HG03175 (cell line): Measurements from ENCODE around the gene LRG1.
"Not testable (repeated sequence)": the region's sequence is repeated elsewhere in the genome, so short reads cannot be mapped to it uniquely, and the experiment has no call there.

Experiments
- ATAC-seq: cut with Tn5 transposase; IDR thresholded peaks from one replicate; pipeline ENCODE4 v1.9.1; 2021; ENCODE audit warnings: mild to moderate bottlenecking, moderate library complexity; ENCODE audit not compliant: unreplicated experiment

The LRG1 gene

DNA sequence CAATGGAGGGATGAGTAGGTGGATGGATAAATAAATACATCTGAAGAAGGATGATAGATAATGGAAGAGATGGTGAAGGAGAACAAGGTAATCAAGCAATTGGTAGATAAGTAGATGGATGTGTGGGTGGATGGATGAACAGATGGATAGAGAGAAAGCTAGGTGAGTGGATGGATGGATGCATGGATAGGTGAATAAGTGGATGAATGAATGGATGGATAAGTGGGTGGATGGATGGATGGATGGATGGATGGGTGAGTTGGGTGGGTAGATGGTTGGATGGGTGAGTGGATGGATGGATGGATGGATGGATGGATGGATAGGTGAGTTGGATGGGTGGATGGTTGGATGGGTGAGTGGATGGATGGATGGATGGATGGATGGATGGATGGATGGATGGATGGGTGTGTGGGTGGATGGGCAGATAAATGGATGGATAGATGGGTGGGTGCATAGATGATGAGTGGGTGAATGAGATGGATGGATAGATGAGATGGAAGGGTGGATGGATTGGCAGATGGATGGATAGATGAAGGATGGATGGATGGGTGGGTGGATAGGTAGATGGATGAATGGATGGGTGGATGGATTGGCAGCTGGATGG lies 13.4 kb upstream of the LRG1 start:
- no peak for ATAC-seq

DNA sequence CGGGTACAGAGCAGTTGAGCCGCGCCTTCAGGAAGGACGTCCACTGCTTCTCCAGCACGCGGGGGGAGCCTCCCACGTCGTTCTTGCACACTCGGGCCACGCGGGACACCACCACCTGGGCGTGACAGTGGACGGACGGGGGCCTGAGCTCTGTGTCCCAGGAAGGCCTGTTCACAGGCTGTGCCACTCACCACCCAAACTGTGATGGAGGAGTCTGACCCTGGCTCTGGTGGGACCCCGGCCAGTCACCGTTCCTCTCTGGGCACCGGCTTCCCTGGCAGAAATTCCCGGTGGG lies 12.6 kb upstream of the LRG1 start:
- no peak for ATAC-seq

DNA sequence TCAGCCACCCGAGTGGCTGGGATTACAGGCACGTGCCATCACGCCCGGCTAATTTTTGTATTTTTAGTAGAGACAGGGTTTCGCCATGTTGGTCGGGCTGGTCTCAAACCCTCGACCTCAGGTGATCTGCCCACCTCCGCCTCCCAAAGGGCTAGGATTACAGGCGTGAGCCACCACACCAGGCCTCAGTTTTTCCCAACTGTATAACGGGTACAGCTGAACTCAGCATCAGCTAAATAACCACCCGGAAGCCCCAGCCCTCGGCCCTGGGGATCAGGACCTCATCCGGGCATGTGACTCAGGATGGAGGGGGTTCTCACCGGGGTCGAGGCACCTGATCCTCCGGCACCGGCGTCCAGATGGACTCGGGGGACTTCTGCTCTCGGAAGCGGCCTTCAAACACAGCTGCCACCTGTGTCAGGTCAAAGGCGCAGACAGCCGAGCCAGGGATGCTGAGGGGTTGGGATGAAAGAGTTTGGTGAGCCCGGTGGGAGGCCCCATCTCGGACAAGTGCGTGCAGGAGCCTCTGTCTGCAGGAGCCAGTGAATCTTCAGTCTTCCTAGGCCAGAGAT lies 10.7 kb upstream of the LRG1 start:
- no peak for ATAC-seq

DNA sequence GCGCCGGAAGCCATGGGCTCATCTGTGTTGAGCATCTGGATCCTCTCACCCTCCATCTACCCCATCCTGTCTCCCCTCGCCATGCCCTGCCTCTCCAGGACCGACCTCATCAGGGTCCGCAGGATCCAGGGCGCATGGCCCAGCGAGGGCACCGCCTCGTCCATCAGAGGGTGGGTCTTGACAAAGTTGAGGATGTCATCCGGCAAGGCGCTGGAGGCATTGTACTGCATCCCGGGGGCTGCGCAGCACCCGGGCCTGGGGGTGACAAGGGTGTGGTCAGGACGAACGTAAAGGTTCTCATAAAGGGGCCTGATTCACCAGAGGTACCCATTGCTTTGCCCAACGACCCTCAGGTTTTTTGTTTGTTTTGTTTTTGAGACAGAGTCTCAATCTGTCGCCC lies 10.2 kb upstream of the LRG1 start:
- no peak for ATAC-seq

DNA sequence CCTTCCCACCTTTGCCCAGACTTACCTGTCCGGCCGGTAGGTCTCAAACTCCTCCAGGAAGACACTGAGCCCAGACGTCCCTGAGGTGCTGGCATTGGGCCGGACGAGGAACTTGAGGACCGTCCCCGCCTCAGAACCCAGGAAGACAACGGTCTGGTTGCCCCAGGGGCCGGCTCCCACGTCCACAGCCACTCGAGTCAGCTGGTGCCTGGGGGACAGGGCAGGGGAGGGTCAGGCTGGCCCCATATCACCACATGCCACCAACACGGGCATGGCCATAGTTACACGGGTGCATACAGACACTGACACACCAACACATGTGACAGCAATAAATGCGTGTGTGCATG lies 8.4 kb upstream of the LRG1 start:
- no peak for ATAC-seq

DNA sequence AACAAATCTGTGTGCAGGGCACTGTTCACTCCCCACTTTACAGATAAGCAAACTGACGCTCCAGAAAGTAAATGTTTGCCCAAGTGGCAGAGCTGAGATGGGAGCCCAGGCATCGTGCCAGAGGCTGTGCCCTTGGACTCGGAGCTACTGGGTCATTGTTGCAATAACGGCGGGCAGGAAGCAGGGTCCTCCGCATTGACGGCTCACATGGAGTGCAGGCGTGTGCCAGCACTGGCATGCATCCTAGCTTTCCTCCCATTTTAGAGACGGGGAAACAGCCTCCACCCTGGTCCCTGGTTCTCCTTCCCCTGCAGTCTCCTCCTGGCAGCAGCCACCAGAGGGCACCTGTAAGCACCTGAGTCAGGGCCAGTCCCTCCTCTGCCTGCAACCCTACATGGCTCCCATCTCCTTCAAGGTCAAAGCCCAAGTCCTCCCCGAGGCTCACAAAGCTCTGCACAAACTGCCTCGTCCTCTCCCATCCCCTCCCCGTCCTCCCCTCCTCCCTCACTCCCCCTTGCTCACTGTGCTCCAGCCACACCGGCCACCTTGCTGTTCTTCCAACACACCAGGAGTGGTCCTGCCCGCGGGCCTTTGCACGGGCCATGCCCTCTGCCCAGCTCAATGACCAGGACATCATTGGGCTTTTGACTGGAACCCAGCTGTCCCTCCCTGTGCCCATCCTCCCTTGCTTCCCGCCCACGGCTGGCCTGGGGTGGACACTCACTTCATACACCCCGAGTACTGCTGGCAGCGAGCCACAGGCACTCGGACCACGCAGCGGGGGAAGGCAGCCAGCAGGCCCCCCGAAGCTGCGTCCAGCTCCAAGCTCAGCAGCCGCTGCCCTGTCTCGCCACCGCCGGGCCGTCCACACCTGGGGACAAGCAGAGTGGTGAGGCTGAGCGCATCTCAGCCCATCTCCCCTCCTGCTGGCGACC lies 7.7 kb upstream of the LRG1 start:
- no peak for ATAC-seq

DNA sequence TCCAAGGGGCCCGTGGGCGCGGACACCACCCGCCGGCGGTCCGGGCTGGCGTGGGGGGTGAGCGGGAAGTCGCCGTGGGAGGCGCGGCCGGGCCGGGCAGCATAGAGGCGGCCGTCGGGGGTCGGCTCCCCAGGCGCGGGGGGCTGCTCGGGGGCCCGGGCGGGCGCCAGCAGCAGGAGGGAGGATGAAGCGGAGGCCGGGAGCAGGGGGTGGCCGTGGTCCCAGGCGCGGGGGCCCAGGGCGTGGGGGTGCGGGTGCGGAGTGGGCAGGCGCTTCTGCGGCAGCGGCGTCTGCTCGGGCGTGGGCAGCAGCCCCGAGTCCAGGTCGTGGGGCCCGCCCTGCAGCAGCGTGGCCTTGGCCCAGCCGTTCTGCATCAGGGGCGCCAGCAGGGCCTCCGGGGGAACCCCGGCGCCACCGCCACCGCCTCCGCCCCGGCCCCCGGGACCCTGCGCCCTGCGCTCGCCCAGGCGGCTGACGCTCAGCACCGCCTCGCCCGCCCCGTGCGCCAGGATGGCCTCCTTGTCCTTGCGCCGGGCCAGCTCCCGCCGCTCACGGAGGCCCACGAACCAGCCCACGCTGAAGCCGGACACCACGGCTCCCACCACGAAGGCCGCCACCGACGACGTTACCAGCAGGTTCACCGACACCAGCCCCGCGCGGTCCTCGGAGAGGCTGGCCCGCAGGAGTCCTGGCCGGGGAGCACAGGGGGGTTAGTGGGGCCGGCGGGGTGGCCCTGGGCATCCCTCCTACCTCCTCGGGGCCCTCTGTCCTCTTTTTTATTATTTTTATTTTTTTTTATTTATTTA lies 4.2 kb upstream of the LRG1 start:
- ATAC-seq: no peak

DNA sequence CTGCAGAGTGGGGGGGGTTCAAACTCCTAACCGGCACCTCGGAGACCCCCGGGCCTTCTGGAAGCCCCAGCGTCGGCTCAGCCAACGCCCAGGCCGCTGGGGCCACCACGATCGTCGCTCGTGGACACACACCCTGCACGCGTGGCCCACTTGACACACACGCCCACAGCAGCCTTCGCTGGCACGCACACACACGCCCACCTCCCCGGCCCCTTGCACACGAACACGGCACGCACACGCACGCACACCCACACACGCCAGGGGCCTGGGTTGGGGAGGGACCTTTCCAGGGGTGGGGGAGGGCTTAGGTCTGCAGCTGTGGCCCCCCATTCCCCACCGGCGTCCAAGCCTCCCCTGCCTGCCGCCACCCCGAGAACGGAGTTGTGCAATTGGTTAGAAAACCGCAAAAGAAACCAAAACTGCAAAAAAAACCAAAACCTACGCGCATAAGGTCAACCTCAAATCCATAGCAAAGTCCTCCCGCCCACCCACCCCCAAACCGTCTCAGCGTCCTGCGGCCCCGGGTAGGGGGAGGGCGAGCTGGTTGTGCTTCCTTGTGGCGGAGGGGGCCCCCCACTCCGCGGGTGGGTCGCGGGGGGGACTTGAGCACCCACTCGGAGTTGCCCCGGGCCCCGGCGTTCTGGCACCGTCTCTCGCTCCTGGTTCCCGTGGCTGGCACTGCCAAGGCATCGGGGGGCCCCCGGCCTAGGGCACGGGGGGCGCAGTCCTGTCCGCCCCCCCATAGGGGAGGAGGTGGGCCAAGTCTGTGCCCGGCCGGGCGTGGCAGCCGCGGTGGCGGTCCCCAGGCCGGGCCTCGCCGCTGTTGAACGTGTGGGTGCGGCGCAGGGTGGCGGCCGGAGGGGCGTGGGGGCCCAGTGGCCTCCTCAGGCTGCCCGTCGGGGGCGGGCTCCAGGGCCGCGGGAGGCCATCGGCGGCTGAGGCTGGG lies 3.3 kb upstream of the LRG1 start:
- ATAC-seq: no peak

DNA sequence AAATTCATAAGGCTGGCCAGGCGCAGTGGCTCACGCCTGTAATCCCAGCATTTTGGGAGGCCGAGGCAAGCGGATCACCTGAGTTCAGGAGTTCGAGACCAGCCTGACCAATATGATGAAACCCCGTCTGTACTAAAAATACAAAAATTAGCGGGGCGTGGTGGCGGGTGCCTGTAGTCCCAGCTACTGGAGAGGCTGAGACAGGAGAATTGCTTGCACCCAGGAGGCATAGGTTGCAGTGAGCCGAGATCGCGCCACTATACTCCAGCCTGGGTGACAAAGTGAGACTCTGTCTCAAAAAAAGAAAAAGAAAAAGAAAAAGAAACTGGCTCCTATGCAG lies 1.9 kb upstream of the LRG1 start:
- ATAC-seq: not testable (repeated sequence)

DNA sequence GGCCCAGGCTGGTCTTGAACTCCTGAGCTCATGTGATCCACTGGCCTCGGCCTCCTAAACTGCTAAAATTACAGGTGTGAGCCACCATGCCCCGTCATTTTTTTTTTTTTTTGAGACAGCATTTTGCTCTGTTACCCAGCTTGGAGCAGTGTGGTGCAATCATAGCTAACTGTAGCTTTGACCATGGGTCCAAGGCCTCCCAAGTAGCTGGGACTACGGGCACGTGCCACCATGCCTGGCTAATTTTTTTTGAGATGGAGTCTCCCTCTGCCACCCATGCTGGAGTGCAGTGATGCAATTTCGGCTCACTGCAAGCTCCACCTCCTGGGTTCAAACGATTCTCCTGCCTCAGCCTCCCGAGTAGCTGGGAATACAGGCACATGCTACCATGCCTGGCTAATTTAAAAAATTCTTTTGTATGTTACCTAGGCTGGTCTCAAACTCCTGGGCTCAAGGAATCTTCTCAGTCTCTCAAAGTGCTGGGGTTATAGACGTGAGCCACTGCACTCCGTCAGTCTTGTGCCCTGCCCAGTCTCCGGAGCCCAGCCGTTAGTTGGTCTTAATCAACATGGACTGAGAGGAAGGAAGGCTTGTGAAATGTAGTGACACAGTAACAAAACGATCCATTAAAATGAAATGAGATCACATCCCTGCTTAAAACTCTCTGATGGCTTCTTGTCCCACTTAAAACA lies 1.4 kb upstream of the LRG1 start:
- no peak for ATAC-seq

DNA sequence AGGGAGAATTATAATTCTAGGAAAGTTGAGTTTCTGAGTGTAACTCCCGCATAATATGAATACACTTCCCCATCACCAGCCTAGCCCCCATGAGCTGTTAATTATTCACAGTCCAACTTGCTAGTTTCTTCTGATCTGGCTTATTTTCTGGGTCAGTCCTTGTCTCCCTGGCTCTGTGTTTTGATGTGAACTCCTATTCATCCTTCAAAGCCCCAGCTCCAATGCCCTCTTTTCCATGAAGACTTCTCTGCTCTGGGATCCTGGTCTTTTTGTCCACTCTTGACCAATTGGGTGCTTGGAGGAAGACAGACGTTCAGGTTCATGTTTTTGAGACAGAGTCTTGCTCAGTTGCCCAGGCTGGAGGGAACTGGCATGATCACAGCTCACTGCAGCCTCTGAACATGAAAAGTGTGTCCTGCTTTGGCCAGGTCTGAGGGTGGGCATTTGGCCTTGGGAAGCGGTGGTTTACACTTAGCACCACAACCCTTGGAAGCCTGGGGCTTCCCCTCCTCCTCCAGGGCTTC lies 605 bp downstream of the LRG1 start:
- no peak for ATAC-seq

DNA sequence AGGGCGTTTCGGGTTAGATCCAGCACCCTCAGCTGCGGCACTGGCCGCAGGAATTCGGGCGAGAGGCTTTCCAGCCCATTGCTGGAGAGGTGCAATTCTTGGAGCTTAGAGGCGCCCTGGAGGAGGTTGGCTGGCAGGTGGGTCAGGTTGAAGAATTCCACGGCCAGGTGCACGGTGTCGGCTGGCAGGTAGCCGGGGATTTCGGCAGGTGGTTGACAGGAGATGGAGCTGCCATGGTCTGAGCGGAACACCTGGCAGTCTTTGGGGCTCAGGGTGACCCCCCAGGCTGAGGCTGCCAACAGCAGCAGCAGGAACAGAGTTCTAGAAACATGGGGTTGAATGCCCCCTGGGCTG lies 1.3 kb downstream of the LRG1 start:
- no peak for ATAC-seq

DNA sequence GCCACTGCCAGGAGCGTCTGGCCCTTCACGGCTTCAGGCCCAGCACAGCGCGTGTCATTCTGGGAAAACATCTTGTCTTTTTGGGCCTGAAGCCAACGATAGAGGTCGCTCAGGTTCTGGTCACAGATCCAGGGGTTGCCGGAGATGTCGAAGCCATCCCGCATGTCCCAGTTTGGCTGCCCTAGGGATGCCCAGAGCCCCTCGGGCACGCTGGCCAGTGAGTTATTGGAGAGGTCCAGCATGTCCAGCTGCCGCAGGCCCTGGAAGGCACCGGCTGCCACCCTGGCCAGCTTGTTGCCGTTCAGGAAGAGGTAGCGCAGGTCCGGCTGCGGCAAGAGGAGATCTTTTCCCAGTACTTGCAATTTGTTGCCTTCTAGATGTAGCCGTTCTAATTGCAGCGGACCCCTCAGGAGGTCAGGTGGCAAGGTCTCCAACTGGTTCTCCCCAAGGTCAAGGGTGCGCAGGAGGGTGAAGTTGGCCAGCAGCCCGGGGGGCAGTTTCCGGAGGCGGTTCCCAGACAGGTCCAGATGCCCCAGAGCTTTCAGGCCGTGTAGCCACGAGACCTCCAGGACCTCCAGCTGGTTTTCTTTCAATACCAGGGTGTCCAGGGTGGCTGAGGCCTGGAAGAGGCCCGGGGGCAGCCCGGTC lies 1.8 kb downstream of the LRG1 start:
- no peak for ATAC-seq

DNA sequence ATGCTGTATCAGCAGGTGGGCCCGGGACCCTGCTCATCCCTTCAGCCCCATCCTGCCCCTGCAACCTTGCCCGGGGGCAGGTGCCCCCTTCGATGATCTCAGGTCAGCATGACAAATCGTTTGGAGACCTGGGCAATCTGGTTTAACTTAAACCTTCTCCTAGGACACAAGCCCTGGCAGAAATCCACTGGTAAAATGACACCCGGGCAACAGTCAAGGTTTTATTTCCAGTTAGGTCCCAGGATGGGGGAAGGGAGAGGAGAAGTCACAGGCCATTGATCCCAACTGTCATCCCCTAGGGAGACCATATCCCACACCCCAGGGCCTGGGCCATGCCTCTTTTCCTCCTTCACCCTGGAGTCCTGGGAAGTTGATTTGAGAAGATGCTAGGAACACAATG lies 3.0 kb downstream of the LRG1 start:
- ATAC-seq: no peak

DNA sequence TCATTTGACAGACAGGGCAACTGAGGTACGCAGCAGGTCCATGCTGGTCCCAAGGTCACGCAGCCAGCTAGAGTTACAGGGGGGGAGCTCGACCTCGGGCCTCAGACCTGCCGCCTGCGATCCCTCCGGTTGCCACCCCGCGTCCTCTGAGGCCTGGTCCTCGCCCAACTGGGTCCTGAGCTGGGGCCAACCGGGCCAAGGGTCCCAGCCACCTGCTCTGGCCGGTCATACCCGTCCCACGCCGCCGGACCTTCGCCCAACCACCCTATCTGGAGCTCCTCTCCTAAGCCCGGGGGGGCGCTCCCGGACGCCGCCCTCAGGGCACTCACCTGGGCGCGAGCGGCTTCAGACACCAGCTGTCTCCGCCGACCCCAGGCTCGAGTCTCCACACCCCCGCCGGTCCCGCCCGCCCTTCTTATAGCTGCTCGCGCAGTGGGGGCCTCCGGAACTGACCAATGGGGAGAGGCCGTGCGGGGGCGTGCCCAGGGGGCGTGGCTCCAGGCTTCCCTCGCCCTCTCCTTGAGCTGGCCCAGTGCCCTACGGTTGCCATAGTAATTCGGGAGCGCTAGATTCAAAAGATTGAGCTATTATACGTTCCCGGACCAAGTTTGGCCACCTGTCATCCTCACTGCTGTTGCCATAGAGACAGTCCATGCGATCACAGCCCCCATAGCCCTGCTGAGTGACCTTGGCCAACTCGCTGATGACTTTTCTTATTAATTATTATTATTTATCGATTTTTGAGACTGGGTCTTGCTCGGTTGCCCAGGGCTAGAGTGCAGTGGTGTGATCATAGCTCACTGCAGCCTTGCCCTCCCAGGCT lies 4.8 kb downstream of the LRG1 start, which contains the start of gene PLIN5:
Gene PLIN5 (minus strand): TSS at position 389 of the 823 bp plus-strand sequence. CDS start 1,150 bp downstream, outside the sequence.
- no peak for ATAC-seq

DNA sequence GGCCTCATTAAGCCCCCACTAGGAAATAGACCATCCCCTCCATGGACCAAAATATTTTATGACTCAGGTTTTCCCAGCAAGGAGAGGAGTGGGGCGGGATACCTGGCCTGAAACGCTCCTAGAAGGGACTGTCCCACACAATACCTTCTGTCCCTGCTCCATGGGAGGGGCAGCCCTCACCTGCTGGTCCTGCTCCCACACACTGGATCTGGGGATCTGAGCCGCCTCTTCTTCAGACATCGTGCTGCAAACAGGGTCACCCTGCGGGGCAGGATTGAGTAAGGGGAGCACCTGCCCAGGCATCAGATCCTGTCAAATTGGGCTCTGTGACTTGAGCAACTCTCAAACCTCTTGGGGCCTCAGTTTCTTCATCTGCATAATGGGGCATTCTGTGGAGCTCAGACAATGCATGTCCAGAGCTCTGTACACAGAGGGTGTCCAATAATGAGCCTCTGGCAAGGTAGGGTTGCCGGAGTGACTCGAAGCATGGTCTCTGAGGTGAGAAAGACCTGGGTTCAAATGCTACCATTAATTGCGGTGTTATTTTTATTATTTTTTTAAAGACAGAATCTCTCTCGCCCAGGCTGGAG lies 5.9 kb downstream of the LRG1 start:
- no peak for ATAC-seq

DNA sequence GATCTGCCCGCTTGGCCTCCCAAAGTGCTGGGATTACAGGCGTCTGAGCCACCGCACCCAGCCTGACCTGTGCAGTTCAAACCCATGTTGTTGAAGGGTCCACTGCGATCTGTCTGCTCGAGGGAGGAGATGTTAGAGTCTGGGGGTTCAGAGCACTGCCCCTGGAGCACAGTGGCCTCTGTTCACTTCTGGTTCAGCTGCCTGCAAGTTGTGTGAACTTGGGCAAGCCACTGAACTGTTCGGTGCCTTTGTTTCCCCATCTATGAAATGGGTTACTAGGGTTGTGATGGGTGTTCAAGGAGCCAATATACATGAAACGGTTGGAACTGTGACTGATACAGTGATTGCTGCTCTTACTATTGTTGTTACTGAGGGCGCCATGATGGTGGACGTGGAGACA lies 6.5 kb downstream of the LRG1 start:
- ATAC-seq: no peak

DNA sequence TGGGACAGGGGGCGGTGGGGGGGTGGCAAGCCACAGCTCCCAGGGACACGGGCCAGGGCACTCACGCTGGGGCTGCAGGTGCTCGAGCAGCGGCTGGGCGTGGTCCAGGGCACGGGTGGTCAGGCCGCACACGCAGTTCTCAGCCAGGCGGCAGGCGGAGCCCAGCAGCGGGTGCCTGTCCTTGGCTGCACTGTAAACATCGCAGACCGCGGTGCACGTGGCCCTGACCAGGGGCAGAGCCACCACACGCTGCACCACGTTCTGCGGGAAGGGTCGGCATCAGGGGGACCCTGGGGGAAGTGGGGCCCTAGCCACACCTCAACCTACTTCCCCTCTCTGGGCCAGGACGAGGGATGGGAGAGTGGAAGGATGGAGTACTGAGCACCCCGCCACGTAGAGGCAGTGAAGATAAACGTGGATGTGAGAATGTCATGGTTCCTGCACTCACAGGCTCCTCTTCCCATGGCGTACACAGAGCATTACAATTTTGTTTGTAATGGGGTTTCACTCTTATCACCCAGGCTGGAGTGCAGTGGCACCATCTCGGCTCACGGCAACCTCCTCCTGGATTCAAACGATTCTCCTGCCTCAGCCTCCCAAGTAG lies 8.2 kb downstream of the LRG1 start:
- ATAC-seq: no peak
